ENCODE measurements around the gene ZNF367. TPM values are rescaled to one million over a fixed set of nuclear protein-coding genes. Genes with fewer than 3 reads are reported as not detected.

Gene ZNF367
- 5.3 and 5.7 TPM in 2 replicates for total RNA-seq
- long read RNA-seq, partial matches to known transcripts: 3 of 3 reads
- long read RNA-seq, other reads (novel, unspliced or antisense): 0 of 3 reads

DNA sequence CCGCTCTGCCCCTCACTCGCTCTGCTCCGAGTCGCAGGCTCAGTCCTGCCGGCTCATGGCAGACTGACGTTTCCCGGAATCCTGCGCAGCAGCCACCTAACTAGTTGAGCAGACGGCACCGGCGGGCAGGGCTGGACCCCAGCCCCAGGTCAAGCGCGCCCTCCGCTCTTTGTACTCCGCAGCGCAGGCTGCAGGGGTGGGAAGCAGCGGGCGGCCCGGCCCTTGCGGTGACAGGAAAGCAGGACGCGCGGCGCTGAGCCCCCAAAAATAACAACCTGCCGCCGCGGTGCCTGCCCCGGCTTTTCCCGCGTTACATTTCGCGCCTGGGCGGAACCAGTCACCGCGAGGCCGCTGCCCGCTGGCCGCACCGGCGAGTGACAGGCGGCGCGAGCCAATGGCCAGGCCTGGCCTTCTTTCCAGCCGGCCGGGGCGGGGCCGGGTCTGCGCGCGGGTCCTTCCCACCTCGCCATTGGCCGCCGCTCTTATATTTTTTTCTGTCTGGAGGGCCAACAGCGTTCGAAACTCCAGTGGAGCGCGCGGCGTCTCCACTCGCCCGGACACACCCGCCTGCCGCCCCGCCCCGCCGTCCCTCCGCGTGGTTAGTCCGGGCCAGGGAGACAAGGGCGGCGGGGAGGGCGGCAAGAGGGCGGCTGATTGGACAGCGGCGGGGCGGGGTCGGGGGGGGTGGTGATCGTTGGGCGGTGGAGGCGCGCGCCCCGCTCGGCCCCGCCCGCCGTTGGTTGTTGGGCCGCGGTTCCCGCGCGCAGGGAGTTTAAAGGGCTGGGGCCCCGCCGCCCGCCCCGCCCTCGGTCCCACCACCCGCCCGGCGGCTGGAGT, at the start of gene ZNF367:
ZNF367 (minus strand) TSS at position 288 of the 837 bp plus-strand sequence. CDS start 338 bp downstream, outside the sequence.
- Mint-ChIP-seq H3K36me3 (ENCODE audit: insufficient read depth) (no peaks in the 10 kb centered on the region), H3K4me1 (ENCODE audit: low read depth) (peaks cover 30% of the 10 kb centered on the region), H3K27me3 (no peaks in the 10 kb centered on the region), H3K4me3 (ENCODE audit: low read depth) (peak within 1 kb of the TSS; percentile 89), H3K27ac (peak within 1 kb of the TSS; percentile 96), H3K9me3 (ENCODE audit: low read depth) (no peaks in the 10 kb centered on the region)
- peak; percentile 92 for DNase-seq (ENCODE audit: low spot score, unreplicated experiment)
- TF ChIP-seq CTCF (IDR thresholded peaks at IDR 0.05; ENCODE audit: unreplicated experiment): no peak

DNA sequence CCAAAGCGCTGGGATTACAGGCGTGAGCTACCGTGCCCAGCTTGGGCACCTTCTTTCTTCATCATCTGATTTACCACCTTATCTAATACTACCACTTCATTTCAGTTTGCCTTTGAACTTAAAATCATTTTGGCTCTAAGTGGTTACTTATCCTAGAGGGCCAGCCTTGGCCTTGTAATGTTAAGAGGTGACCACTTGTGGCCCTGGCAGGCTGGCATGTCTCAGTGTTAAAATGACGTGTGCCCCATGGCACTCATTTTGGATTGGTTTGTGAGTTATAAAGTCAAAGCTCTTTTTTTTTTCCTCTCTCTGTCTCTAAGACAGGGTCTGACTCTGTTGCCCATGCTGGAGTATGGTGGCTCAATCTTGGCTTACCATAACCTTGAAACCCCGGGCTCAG, 49.6 kb upstream of the ZNF367 start:
- Mint-ChIP-seq H3K36me3 (ENCODE audit: insufficient read depth) (peaks cover 12% of the 10 kb centered on the region), H3K4me1 (ENCODE audit: low read depth) (no peaks in the 10 kb centered on the region), H3K27me3 (no peaks in the 10 kb centered on the region), H3K9me3 (ENCODE audit: low read depth) (no peaks in the 10 kb centered on the region), H3K27ac (no peak overlapping the region), H3K4me3 (ENCODE audit: low read depth) (no peak overlapping the region)
- no peak for DNase-seq (ENCODE audit: low spot score, unreplicated experiment)
- no peak for TF ChIP-seq CTCF (IDR thresholded peaks at IDR 0.05; ENCODE audit: unreplicated experiment)

DNA sequence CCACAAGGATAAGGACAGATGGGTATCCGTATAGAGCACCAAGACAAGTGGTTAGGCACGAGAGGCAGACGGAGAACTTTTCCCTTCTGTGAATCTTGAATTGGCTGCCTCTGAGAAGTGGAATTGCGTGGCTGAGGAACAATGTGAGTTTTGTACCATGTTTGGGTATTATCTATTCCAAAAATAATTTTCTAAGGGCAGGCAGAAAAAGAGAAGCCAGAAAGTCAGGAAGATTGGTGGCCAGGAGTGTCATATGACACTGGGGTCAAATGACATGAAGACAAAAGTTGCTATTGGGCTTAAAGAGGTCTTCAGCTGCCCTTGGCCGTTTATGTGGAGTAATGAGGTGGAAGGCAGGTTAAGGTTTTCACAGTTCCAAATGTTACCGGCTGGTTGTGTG, 46.3 kb upstream of the ZNF367 start:
- TF ChIP-seq CTCF (IDR thresholded peaks at IDR 0.05; ENCODE audit: unreplicated experiment): no peak
- H3K9me3 Mint-ChIP-seq (ENCODE audit: low read depth): no peaks in the 10 kb centered on the region
- peaks cover 10% of the 10 kb centered on the region for H3K36me3 Mint-ChIP-seq (ENCODE audit: insufficient read depth)
- no peaks in the 10 kb centered on the region for H3K27me3 Mint-ChIP-seq
- DNase-seq (ENCODE audit: low spot score, unreplicated experiment): no peak
- no peaks in the 10 kb centered on the region for H3K4me1 Mint-ChIP-seq (ENCODE audit: low read depth)
- H3K27ac Mint-ChIP-seq: no peak overlapping the region
- no peak overlapping the region for H3K4me3 Mint-ChIP-seq (ENCODE audit: low read depth)

DNA sequence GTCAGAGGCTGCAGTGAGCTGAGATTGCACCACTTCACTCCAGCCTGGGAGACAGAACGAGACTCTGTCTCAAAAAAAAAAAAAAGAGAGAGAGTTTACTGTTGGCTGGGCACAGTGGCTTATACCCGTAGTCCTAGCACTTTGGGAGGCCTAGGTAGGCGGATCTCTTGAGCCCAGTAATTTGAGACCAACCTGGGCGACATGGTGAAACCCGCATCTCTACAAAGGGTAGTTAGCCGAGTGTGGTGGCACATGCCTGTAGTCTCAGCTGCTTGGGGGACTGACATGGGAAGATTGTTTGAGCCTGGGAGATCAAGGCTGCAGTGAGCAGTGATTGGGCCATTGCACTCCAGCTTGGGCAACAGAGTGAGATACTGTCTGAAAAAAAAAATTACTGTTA, 44.4 kb upstream of the ZNF367 start:
- DNase-seq (ENCODE audit: low spot score, unreplicated experiment): no peak
- Mint-ChIP-seq H3K36me3 (ENCODE audit: insufficient read depth) (peaks cover 11% of the 10 kb centered on the region), H3K27me3 (no peaks in the 10 kb centered on the region), H3K4me1 (ENCODE audit: low read depth) (no peaks in the 10 kb centered on the region), H3K9me3 (ENCODE audit: low read depth) (no peaks in the 10 kb centered on the region), H3K27ac (no peak overlapping the region), H3K4me3 (ENCODE audit: low read depth) (no peak overlapping the region)
- TF ChIP-seq CTCF (IDR thresholded peaks at IDR 0.05; ENCODE audit: unreplicated experiment): no peak

GRCh38 chr9:96461336-96461735, 43.2 kb upstream of the ZNF367 start:
- Mint-ChIP-seq H3K9me3 (ENCODE audit: low read depth) (no peaks in the 10 kb centered on the region), H3K4me1 (ENCODE audit: low read depth) (no peaks in the 10 kb centered on the region), H3K27me3 (no peaks in the 10 kb centered on the region), H3K4me3 (ENCODE audit: low read depth) (no peak overlapping the region), H3K27ac (no peak overlapping the region), H3K36me3 (ENCODE audit: insufficient read depth) (peaks cover 11% of the 10 kb centered on the region)
- DNase-seq (ENCODE audit: low spot score, unreplicated experiment): no peak
- TF ChIP-seq CTCF (IDR thresholded peaks at IDR 0.05; ENCODE audit: unreplicated experiment): no peak
